Transverse colon (tissue), 4 donors: ENCODE measurements around the gene RAB8B. TPM values are rescaled to one million over a fixed set of nuclear protein-coding genes. Genes with fewer than 3 reads are reported as not detected.

Experiments used
- DNase-seq: peaks from one replicate; pipeline ENCODE4 v3.0.0-alpha.2; 2019
- H3K27ac ChIP-seq, 4 donors: fragments of 200-600 bp; sonication (generic); 2 replicates each; pipeline ENCODE4 v1.5.1; 2016 to 2018; ENCODE audit warnings: inconsistent platforms in 4 of 4
- H3K27me3 ChIP-seq: fragments of 200-600 bp; sonication (generic); 2 replicates; pipeline ENCODE4 v1.5.1; 2017; ENCODE audit warnings: inconsistent platforms
- H3K36me3 ChIP-seq, 4 donors: fragments of 200-600 bp; sonication (generic); 2 replicates each; pipeline ENCODE4 v1.5.1; 2017 to 2019; ENCODE audit warnings: inconsistent platforms in 4 of 4
- H3K4me1 ChIP-seq, 4 donors: fragments of 200-600 bp; sonication (generic); 2 replicates each; pipeline ENCODE4 v1.5.1; 2017 to 2020; ENCODE audit warnings: inconsistent platforms in 4 of 4
- H3K4me3 ChIP-seq, 4 donors: fragments of 200-600 bp; sonication (generic); 1 replicate in 1 of 4; 2 replicates in 3 of 4; pipeline versions ENCODE4 v1.5.1 to v1.6.1; 2017 to 2019; ENCODE audit warnings: inconsistent platforms in 4 of 4
- H3K9me3 ChIP-seq, 2 donors: fragments of 200-600 bp; sonication (generic); 2 replicates each; pipeline ENCODE4 v1.5.1; 2017 to 2019; ENCODE audit warnings: inconsistent platforms in 2 of 2
- CTCF ChIP-seq, 5 experiments: fragments of 200-600 bp in 3 of 5; fragments of 450-650 bp in 2 of 5; sonication (generic) in 3 of 5; IDR thresholded peaks; 1 replicate in 2 of 5; 2 replicates in 3 of 5; pipeline ENCODE4 v1.5.1; 2016 to 2017; ENCODE audit warnings: antibody characterized with exemption in 5 of 5, inconsistent platforms in 3 of 5, mild to moderate bottlenecking in 2 of 5, moderate library complexity in 1 of 5
- EP300 ChIP-seq: sonication (generic); formaldehyde crosslinking; IDR thresholded peaks from one replicate; pipeline ENCODE4 v1.6.1; 2017; ENCODE audit warnings: antibody characterized with exemption, low read depth
- POLR2A ChIP-seq: fragments of 450-650 bp; IDR thresholded peaks from one replicate; pipeline ENCODE4 v1.6.1; 2016; ENCODE audit warnings: antibody characterized with exemption, mild to moderate bottlenecking, moderate library complexity
- POLR2AphosphoS5 ChIP-seq, 3 donors: sonication (generic); formaldehyde crosslinking; IDR thresholded peaks; one replicate each; pipeline ENCODE4 v1.6.1; 2016; ENCODE audit warnings: antibody characterized with exemption in 3 of 3
- WGBS, 2 donors: methylation state at CpG; one replicate each; pipeline ENCODE4 v1.1.5; 2018; ENCODE audit warnings: low coverage in 1 of 2; 5-methylcytosine and 5-hydroxymethylcytosine counted together
- in situ Hi-C, 4 donors: fragments of 200-750 bp; cut with MboI; loops; one replicate each; pipeline versions ENCODE4 v1.15.0 to v1.15.1; 2017; ENCODE audit warnings: low sequenced_read_pairs in 3 of 4, low pct_ligation_motif_present in 1 of 4, low pct_unique_long_range_greater_than_20kb in 1 of 4
- intact Hi-C: fragments of 100-400 bp; cut with DNase I; formaldehyde crosslinking; loops from one replicate; pipeline ENCODE4 v1.15.1; 2023; ENCODE audit warnings: low total_unique reads
- total RNA-seq, 4 donors: library from RNA; depleted of rRNA; stranded (reverse); fragments of >200 nt; gene quantifications; one replicate each; pipeline ENCODE4 v1.1.0, GENCODE V29; 2016

The RAB8B gene
- total RNA-seq, 4 donors from 2014 or later, result 3.2 to 25.4 (median 9.5) TPM

GRCh38 chr15:63288778-63289378 is 99.5 kb downstream of the RAB8B start:
- H3K27me3 ChIP-seq, result no peaks in the 10 kb centered on the region
- WGBS, 2 donors, result 4% methylated on average over 4 of the region's 4 CpGs
- no peaks in the 10 kb centered on the region for H3K36me3 ChIP-seq
- DNase-seq, result no peak
- H3K9me3 ChIP-seq, result no peaks in the 10 kb centered on the region
- in situ Hi-C loops, result loop anchor here in 2 of 4 donors (5.0 to 25.0 kb wide), 3 partner anchors 113 to 298 kb away; partner anchors contain the start of gene FBXL22 (in 1 of the 2)
- intact Hi-C loops, result loop anchor here (2.0 kb wide), 1 partner anchor 114 kb away; no protein-coding TSS in a partner anchor
- H3K4me3 ChIP-seq, result no peak overlapping the region
- peaks cover 0 to 18% (median 4%) of the 10 kb centered on the region in 4 donors for H3K4me1 ChIP-seq
- no peak overlapping the region for H3K27ac ChIP-seq
- TF ChIP-seq CTCF (IDR thresholded peaks at IDR 0.05) (peak; percentile 58 to 71 (median 66)), POLR2AphosphoS5 (IDR thresholded peaks at IDR 0.05) (no peak)

GRCh38 chr15:63291507-63291906 is 102.1 kb downstream of the RAB8B start:
- intact Hi-C loops, result no loop called here
- in situ Hi-C loops, result loop anchor here (5.0 to 25.0 kb wide), 4 partner anchors 111 to 296 kb away; partner anchors contain the start of gene FBXL22 (in 1 of the 4)

GRCh38 chr15:63292241-63292640 is 102.8 kb downstream of the RAB8B start:
- in situ Hi-C loops (loop anchor here (5.0 to 25.0 kb wide), 4 partner anchors 110 to 295 kb away; partner anchors contain the start of gene FBXL22 (in 1 of the 4)), intact Hi-C loops (no loop called here)
- TF ChIP-seq EP300 (no peak), POLR2AphosphoS5 (IDR thresholded peaks at IDR 0.05) (no peak), CTCF (IDR thresholded peaks at IDR 0.05) (no peak), POLR2A (no peak)
- peaks cover 0 to 18% (median 4%) of the 10 kb centered on the region in 4 donors for H3K4me1 ChIP-seq
- H3K36me3 ChIP-seq, result no peaks in the 10 kb centered on the region
- DNase-seq, result no peak
- WGBS, 2 donors, result 92 to 100% methylated on average over 1 to 3 of the region's 3 CpGs
- no peak overlapping the region for H3K4me3 ChIP-seq
- no peak overlapping the region for H3K27ac ChIP-seq
- no peaks in the 10 kb centered on the region for H3K9me3 ChIP-seq
- no peaks in the 10 kb centered on the region for H3K27me3 ChIP-seq

More at GRCh38 chr15:63291507-63291906, 102.1 kb downstream of the RAB8B start:
- Histone ChIP-seq H3K4me1 (peaks cover 0 to 18% (median 4%) of the 10 kb centered on the region in 4 donors), H3K27ac (no peak overlapping the region), H3K4me3 (no peak overlapping the region), H3K27me3 (no peaks in the 10 kb centered on the region), H3K9me3 (no peaks in the 10 kb centered on the region), H3K36me3 (no peaks in the 10 kb centered on the region)
- no peak for DNase-seq
- TF ChIP-seq POLR2AphosphoS5 (IDR thresholded peaks at IDR 0.05), result no peak
- no peak for TF ChIP-seq POLR2A
- TF ChIP-seq EP300, result no peak
- TF ChIP-seq CTCF (IDR thresholded peaks at IDR 0.05), result no peak

GRCh38 chr15:63292771-63293170 is 103.4 kb downstream of the RAB8B start:
- no peaks in the 10 kb centered on the region for H3K27me3 ChIP-seq
- intact Hi-C loops, result no loop called here
- TF ChIP-seq CTCF (IDR thresholded peaks at IDR 0.05) (no peak), POLR2AphosphoS5 (IDR thresholded peaks at IDR 0.05) (no peak), EP300 (no peak), POLR2A (no peak)
- no peaks in the 10 kb centered on the region for H3K9me3 ChIP-seq
- in situ Hi-C loops, result loop anchor here (5.0 to 25.0 kb wide), 4 partner anchors 110 to 295 kb away; partner anchors contain the start of gene FBXL22 (in 1 of the 4)
- no peak overlapping the region for H3K27ac ChIP-seq
- no peaks in the 10 kb centered on the region for H3K36me3 ChIP-seq
- peaks cover 0 to 18% (median 4%) of the 10 kb centered on the region in 4 donors for H3K4me1 ChIP-seq
- DNase-seq, result no peak
- H3K4me3 ChIP-seq, result no peak overlapping the region
- WGBS, 2 donors, result 96 to 100% methylated on average over 1 to 5 of the region's 5 CpGs
